GM19452 (cell line): ENCODE results near the gene NDUFV3.
A peak's percentile ranks its signal among the peaks of the same experiment; 100 is the strongest.
"Not testable (repeated sequence)": the region's sequence is repeated elsewhere in the genome, so short reads cannot be mapped to it uniquely, and the experiment has no call there.

ENCODE experiments used
- ATAC-seq: cut with Tn5 transposase; IDR thresholded peaks from one replicate; pipeline ENCODE4 v1.9.1; 2021; ENCODE audit not compliant: unreplicated experiment

The NDUFV3 gene

GRCh38 chr21:42892931-42893755, at the start of gene NDUFV3:
TSS of gene NDUFV3 (plus strand) at chr21:42893309. CDS start at chr21:42893334, 25 bp downstream.
- ATAC-seq = peak; percentile 92

GRCh38 chr21:42844411-42845113, 48.5 kb upstream of the NDUFV3 start:
- ATAC-seq = no peak

- ATAC-seq = no peak
Measured at GRCh38 chr21:42845296-42845965, 47.7 kb upstream of the NDUFV3 start.

- no peak for ATAC-seq
Measured at GRCh38 chr21:42846221-42846620, 46.9 kb upstream of the NDUFV3 start.

- ATAC-seq = no peak
Measured at GRCh38 chr21:42847051-42847707, 45.9 kb upstream of the NDUFV3 start.

- no peak for ATAC-seq
Measured at GRCh38 chr21:42847726-42848125, 45.4 kb upstream of the NDUFV3 start.

GRCh38 chr21:42848144-42848931, 44.8 kb upstream of the NDUFV3 start:
- ATAC-seq = not testable (repeated sequence)

GRCh38 chr21:42848932-42849758, 44.0 kb upstream of the NDUFV3 start:
- no peak for ATAC-seq

- ATAC-seq = no peak
Measured at GRCh38 chr21:42849759-42850412, 43.2 kb upstream of the NDUFV3 start.

- no peak for ATAC-seq
Measured at GRCh38 chr21:42850463-42850862, 42.6 kb upstream of the NDUFV3 start.

GRCh38 chr21:42850866-42851391, 42.2 kb upstream of the NDUFV3 start:
- ATAC-seq = no peak

GRCh38 chr21:42851812-42852665, 41.1 kb upstream of the NDUFV3 start:
- no peak for ATAC-seq

GRCh38 chr21:42852925-42853570, 40.1 kb upstream of the NDUFV3 start:
- no peak for ATAC-seq

- ATAC-seq = no peak
Measured at GRCh38 chr21:42853621-42854020, 39.5 kb upstream of the NDUFV3 start.

- ATAC-seq = no peak
Measured at GRCh38 chr21:42854246-42855010, 38.7 kb upstream of the NDUFV3 start.

- no peak for ATAC-seq
Measured at GRCh38 chr21:42855171-42855936, 37.8 kb upstream of the NDUFV3 start.
